NCI-H524 (cell line): ENCODE data around the gene BMP8B.
"Not testable (repeated sequence)": the region's sequence is repeated elsewhere in the genome, so short reads cannot be mapped to it uniquely, and the experiment has no call there.

ENCODE experiments used
- DNase-seq, 2 experiments: peaks; one replicate each; lab custom pipeline; 2025; lab: John Stamatoyannopoulos, UW

The BMP8B gene

GRCh38 chr1:39788758-39789570 is at the start of gene BMP8B:
Gene BMP8B (minus strand): TSS chr1:39788865. CDS start chr1:39788485, 380 bp downstream.
- peak; percentile 32 to 55 for DNase-seq

DNA sequence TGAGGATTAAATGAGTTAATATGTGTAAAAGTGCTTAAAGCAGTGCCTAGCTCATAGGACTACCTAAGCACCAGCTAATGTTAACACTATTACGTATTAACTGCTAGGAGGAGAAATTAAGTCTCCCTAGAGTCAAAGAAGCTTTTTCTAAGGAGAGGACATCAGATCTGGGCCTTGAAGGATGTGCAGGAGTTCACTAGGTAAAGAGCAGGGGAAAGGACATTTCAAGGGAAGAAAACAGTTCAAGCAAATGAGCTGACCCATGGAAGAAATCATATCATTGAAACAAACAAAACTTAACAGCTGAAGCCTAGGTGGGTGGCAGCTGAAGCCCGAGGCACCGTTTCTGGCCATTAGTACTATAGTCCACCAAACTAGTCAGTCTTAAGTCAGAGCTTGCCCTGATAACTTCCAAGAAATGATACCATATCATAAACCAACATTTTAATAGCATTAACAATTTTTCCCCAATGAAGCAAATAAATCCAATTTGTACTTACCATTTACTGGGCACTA is 48.0 kb upstream of the BMP8B start:
- DNase-seq: no peak

- no peak for DNase-seq
Measured at GRCh38 chr1:39835935-39836594, 47.4 kb upstream of the BMP8B start.

GRCh38 chr1:39835110-39835509 is 46.4 kb upstream of the BMP8B start:
- no peak for DNase-seq

DNA sequence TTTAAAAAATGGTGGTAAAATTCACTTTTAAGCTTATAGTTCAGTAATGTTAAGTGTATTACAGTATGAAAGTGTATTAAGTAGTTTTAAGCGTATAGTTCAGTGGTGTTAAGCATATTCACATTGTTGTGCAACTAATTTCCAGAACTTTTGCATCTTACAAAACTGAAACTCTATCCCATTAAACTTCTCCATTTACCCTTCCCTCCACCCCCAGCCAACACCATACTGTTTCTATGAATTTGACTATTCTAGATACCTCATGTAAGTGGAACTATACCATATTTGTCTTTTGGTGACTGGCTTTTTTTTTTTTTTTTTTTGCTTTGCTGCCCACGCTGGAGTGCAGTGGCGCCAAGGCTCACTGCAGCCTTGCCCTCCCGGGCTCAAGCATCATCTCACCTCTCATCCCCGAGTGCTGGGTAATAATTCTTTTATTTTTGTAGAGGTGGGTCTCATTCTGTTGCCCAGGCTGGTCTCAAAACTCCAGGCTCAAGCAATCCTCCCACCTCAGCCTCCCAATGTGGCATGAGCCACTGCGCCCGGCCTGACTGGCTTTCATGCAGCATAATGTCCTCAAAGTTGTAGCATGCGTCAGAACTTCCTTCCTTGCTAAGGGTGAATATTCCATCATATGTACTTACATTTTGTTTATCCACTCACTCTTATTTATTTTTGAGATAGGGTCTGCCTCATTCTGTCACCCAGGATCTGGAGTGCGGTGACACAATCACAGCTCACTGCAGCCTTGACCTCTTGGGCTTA is 45.1 kb upstream of the BMP8B start:
- no peak for DNase-seq

DNA sequence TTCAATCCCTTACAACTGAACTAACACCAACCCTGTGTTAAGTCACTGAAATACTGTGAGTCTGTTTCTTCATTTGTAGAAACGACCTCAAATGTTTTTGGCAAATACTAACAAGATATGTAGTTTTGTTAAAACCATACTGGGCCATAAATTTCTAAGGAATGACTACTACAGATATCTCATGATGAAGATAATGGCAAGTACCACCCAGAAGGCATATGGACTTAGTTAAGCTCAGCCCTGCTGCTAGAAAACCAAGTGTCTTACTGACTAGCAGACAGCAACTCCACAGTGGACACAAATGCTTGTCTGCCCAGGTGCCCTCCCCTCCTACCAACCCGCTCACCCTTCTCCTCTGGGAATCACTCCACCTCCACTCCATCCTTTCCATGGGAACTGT is 44.5 kb upstream of the BMP8B start:
- DNase-seq: no peak

DNA sequence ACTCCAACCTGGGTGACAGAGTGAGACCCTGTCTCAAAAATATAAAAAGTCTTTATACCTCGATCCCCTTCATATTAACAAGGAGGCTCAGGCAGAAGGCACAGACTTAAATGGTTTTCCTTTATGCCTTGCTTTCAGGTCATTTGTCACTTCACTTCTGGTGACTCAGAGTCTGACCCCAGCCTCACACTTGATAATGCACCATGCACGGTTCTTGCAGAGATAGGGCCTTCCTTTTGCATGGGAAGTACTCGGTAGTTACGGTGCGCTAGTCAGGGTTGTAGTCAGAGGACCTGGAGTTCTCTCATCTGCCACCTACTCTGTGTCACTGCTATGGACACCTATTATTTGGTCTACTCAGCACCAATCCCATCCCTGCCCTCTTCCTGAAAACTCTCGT is 43.6 kb upstream of the BMP8B start:
- no peak for DNase-seq

- DNase-seq: no peak
Measured at GRCh38 chr1:39829791-39830533, 41.3 kb upstream of the BMP8B start.

GRCh38 chr1:39828734-39829133 is 40.1 kb upstream of the BMP8B start:
- no peak for DNase-seq

- DNase-seq: not testable (repeated sequence)
Measured at GRCh38 chr1:39828255-39828654, 39.6 kb upstream of the BMP8B start.

DNA sequence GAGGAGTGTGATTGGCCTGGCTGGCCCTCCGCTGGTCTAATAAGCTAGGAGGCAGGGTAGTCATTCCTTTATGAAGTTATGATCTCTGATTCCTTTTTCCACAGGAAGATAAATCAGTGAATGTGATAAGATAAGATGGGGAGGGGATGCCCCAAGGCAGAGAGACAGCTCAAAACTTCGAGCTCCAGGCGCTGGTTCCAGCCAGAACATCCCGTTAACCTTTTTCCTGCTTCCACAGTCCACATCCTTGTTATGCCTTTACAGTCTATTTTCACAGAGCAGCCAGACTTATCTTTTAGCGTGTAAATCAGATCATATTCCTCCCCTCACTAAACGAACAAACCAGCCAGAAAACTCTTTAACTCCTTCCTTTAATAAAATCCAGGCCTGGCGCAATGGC is 38.5 kb upstream of the BMP8B start:
- no peak for DNase-seq

GRCh38 chr1:39826583-39826982 is 37.9 kb upstream of the BMP8B start:
- no peak for DNase-seq

DNA sequence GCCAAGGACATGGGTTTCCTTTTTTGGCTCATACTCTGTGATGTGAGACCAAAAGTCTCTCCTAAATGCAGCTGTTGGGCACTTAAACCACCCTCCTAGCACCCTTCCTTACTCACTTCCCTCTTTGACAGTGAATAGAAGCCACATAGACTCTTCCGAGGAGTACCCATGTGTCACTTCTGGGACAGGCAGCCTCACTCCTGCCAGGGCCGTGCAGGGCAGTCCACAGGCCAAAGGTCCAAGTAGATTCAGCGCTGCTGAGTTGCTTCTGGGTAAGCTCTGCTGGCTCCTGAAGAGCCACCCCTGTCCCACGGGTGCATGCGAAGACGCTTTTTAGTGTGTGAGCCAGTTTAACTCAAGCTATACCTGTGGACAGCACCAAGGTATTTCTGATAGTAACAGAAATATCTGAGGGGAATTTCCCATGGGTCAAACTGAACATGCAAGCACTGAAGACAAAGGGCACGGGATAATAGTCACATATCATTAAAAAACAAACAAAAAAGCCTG is 36.8 kb upstream of the BMP8B start:
- no peak for DNase-seq

DNA sequence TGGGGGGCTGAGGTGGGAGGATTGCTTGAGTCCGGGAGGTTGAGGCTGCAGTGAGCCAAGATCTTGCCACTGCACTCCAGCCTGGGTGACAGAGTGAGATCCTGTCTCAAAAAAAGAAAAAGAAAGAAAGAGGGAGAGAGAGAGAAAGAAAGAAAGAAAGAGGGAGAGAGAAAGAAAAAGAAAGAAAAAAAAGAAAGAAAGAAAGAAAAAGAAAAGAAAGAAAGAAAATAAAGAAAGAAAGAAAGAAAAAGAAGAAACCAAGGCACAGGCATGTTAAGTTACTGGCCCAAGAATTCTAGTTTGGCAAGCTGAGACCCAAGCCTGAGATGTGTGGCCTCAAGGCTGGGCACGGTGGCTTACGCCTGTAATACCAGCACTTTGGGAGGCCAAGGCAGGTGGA is 34.8 kb upstream of the BMP8B start:
- DNase-seq: not testable (repeated sequence)

- no peak for DNase-seq
Measured at GRCh38 chr1:39822146-39822545, 33.5 kb upstream of the BMP8B start.

GRCh38 chr1:39819091-39819812 is 30.6 kb upstream of the BMP8B start:
- DNase-seq: no peak

GRCh38 chr1:39818482-39818881 is 29.8 kb upstream of the BMP8B start:
- DNase-seq: no peak

- DNase-seq: peak in 1 of 2 experiments; percentile 45
Measured at GRCh38 chr1:39817091-39817932, 28.6 kb upstream of the BMP8B start.

DNA sequence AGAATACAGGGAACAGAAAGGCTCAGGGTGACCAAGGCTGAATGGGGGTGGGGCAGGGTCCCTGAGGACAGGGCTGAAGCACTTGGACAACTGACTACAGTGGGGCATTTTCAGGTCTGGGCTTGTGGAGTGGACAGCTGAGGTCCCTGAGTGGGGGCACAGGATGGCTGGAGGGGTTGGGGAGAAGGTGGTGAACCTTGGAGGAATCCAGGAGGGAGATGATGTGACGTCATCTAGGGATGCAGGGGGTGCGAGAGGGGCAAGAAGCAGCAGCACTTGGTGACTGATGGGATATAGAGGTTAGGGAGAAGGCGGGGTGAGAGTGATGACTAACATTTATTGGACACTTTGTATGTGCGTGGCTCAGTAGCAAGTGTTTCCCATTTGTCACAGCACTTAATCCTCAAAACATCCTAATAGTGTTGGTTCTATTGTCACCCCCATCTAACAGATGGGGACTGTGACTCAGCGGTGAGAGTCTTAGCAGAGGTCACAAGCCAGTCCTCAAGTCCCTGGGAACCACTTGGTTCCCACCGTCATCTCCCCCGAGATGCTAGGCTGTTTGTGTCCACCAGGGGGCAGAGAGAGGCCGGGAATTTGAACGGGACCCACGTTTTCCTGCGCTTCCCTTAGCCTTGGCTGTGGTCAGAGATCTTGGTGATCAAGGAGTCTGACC is 27.9 kb upstream of the BMP8B start:
- peak; percentile 50 to 88 for DNase-seq
